IgD-negative memory B cell (primary cell): ENCODE data around the gene SP2. TPM values are rescaled to one million over a fixed set of nuclear protein-coding genes. Genes with fewer than 3 reads are reported as not detected.

ENCODE experiments used
- H3K27ac Mint-ChIP-seq, 3 donors: one replicate each; pipeline ENCODE4 v1.8.0; 2020 to 2022; ENCODE audit warnings: mild to moderate bottlenecking in 3 of 3, mixed read lengths in 3 of 3, moderate library complexity in 1 of 3
- H3K27me3 Mint-ChIP-seq: one replicate; pipeline ENCODE4 v1.8.0; 2021; ENCODE audit warnings: mixed read lengths
- H3K36me3 Mint-ChIP-seq: one replicate; pipeline ENCODE4 v1.8.0; 2020; ENCODE audit warnings: mild to moderate bottlenecking, mixed read lengths
- H3K4me1 Mint-ChIP-seq, 3 donors: one replicate each; pipeline ENCODE4 v1.8.0; 2020 to 2022; ENCODE audit warnings: mixed read lengths in 3 of 3, mild to moderate bottlenecking in 1 of 3
- H3K4me3 Mint-ChIP-seq, 4 donors: one replicate each; pipeline ENCODE4 v1.8.0; 2020 to 2022; ENCODE audit warnings: mild to moderate bottlenecking in 4 of 4, mixed read lengths in 4 of 4, moderate library complexity in 3 of 4
- H3K9me3 Mint-ChIP-seq, 3 donors: one replicate each; pipeline ENCODE4 v1.8.0; 2020 to 2021; ENCODE audit warnings: mixed read lengths in 3 of 3, mild to moderate bottlenecking in 1 of 3
- polyA plus RNA-seq: library from polyadenylated mRNA; unstranded; fragments of 300-500 nt; fragmentation: Illumina TruSeq; gene quantifications from one replicate; pipeline ENCODE4 v1.2.3, GENCODE V29; 2021

The SP2 gene
- polyA plus RNA-seq, 1 donor from 2014 or later = 13.7 TPM

GRCh38 chr17:47878203-47879027 is 17.6 kb upstream of the SP2 start:
- Mint-ChIP-seq H3K9me3 (peaks cover 0 to 2% (median 0%) of the 10 kb centered on the region in 3 donors), H3K4me3 (no peak overlapping the region), H3K36me3 (no peaks in the 10 kb centered on the region), H3K27ac (no peak overlapping the region), H3K4me1 (no peaks in the 10 kb centered on the region), H3K27me3 (peaks cover 31% of the 10 kb centered on the region)

- H3K27me3 Mint-ChIP-seq = peaks cover 31% of the 10 kb centered on the region
- H3K4me1 Mint-ChIP-seq = no peaks in the 10 kb centered on the region
Measured at GRCh38 chr17:47879028-47879585, 16.9 kb upstream of the SP2 start.

GRCh38 chr17:47879776-47880454 is 16.1 kb upstream of the SP2 start:
- Mint-ChIP-seq H3K4me3 (no peak overlapping the region), H3K27ac (no peak overlapping the region), H3K9me3 (peaks cover 0 to 2% (median 0%) of the 10 kb centered on the region in 3 donors), H3K27me3 (peaks cover 24% of the 10 kb centered on the region), H3K36me3 (no peaks in the 10 kb centered on the region), H3K4me1 (no peaks in the 10 kb centered on the region)

More at GRCh38 chr17:47879028-47879585, 16.9 kb upstream of the SP2 start:
- H3K9me3 Mint-ChIP-seq = peaks cover 0 to 2% (median 0%) of the 10 kb centered on the region in 3 donors
- no peak overlapping the region for H3K4me3 Mint-ChIP-seq
- no peak overlapping the region for H3K27ac Mint-ChIP-seq
- no peaks in the 10 kb centered on the region for H3K36me3 Mint-ChIP-seq

- Mint-ChIP-seq H3K4me1 (no peaks in the 10 kb centered on the region), H3K4me3 (no peak overlapping the region), H3K27ac (no peak overlapping the region), H3K9me3 (no peaks in the 10 kb centered on the region), H3K36me3 (no peaks in the 10 kb centered on the region), H3K27me3 (peaks cover 16% of the 10 kb centered on the region)
Measured at GRCh38 chr17:47882247-47882646, 13.8 kb upstream of the SP2 start.

- H3K27ac Mint-ChIP-seq = no peak overlapping the region
- no peaks in the 10 kb centered on the region for H3K36me3 Mint-ChIP-seq
Measured at GRCh38 chr17:47882695-47883588, 13.1 kb upstream of the SP2 start.

GRCh38 chr17:47883589-47884426 is 12.2 kb upstream of the SP2 start:
- Mint-ChIP-seq H3K27ac (peak overlapping the region in 1 of 3 donors; percentile 53), H3K4me1 (no peaks in the 10 kb centered on the region), H3K27me3 (peaks cover 8% of the 10 kb centered on the region), H3K4me3 (no peak overlapping the region), H3K36me3 (no peaks in the 10 kb centered on the region), H3K9me3 (no peaks in the 10 kb centered on the region)

More at GRCh38 chr17:47882695-47883588, 13.1 kb upstream of the SP2 start:
- no peaks in the 10 kb centered on the region for H3K9me3 Mint-ChIP-seq
- no peaks in the 10 kb centered on the region for H3K4me1 Mint-ChIP-seq
- H3K4me3 Mint-ChIP-seq = no peak overlapping the region
- H3K27me3 Mint-ChIP-seq = peaks cover 12% of the 10 kb centered on the region

GRCh38 chr17:47884427-47884740 is 11.7 kb upstream of the SP2 start:
- Mint-ChIP-seq H3K4me3 (no peak overlapping the region), H3K4me1 (no peaks in the 10 kb centered on the region), H3K36me3 (no peaks in the 10 kb centered on the region), H3K27ac (no peak overlapping the region), H3K9me3 (no peaks in the 10 kb centered on the region), H3K27me3 (peaks cover 8% of the 10 kb centered on the region)

- Mint-ChIP-seq H3K9me3 (no peaks in the 10 kb centered on the region), H3K4me1 (peaks cover 0 to 4% (median 2%) of the 10 kb centered on the region in 3 donors), H3K4me3 (no peak overlapping the region), H3K27ac (no peak overlapping the region), H3K27me3 (peaks cover 8% of the 10 kb centered on the region), H3K36me3 (no peaks in the 10 kb centered on the region)
Measured at GRCh38 chr17:47884905-47885730, 10.9 kb upstream of the SP2 start.

- peaks cover 2% of the 10 kb centered on the region for H3K27me3 Mint-ChIP-seq
- no peak overlapping the region for H3K4me3 Mint-ChIP-seq
Measured at GRCh38 chr17:47888293-47888692, 7.7 kb upstream of the SP2 start.

GRCh38 chr17:47889734-47890529 is 6.1 kb upstream of the SP2 start:
- Mint-ChIP-seq H3K9me3 (no peaks in the 10 kb centered on the region), H3K4me3 (peak overlapping the region in 2 of 4 donors; percentile 4 to 86), H3K4me1 (peaks cover 11 to 18% (median 18%) of the 10 kb centered on the region in 3 donors), H3K27ac (peak overlapping the region in 2 of 3 donors; percentile 75 to 83), H3K27me3 (no peaks in the 10 kb centered on the region), H3K36me3 (peaks cover 6% of the 10 kb centered on the region)

More at GRCh38 chr17:47888293-47888692, 7.7 kb upstream of the SP2 start:
- peaks cover 6 to 11% (median 6%) of the 10 kb centered on the region in 3 donors for H3K4me1 Mint-ChIP-seq
- no peaks in the 10 kb centered on the region for H3K9me3 Mint-ChIP-seq
- H3K27ac Mint-ChIP-seq = peak overlapping the region in 1 of 3 donors; percentile 64
- H3K36me3 Mint-ChIP-seq = no peaks in the 10 kb centered on the region

- Mint-ChIP-seq H3K27me3 (no peaks in the 10 kb centered on the region), H3K4me3 (peak overlapping the region in 2 of 4 donors; percentile 23 to 67), H3K9me3 (no peaks in the 10 kb centered on the region), H3K27ac (peak overlapping the region in 1 of 3 donors; percentile 63), H3K36me3 (peaks cover 6% of the 10 kb centered on the region), H3K4me1 (peaks cover 11 to 22% (median 21%) of the 10 kb centered on the region in 3 donors)
Measured at GRCh38 chr17:47891545-47892088, 4.4 kb upstream of the SP2 start.
